A549 (cell line): ENCODE data around the gene DNAJB6. TPM values are rescaled to one million over a fixed set of nuclear protein-coding genes. Genes with fewer than 3 reads are reported as not detected.

Experiments used
- ATAC-seq, 2 experiments: fragments of 200-7000 bp in 1 of 2; fragments of >200 bp in 1 of 2; cut with Nextera tagmentation in 1 of 2; cut with Tn5 transposase in 1 of 2; 3 replicates each; pipeline versions ENCODE4 v1.8.0 to v1.9.1; 2018 to 2020; ENCODE audit warnings: mild to moderate bottlenecking in 1 of 2, moderate library complexity in 1 of 2
- CTCF ChIA-PET: fragments of 300-600 bp; sonication (Branson Sonifier 250); formaldehyde crosslinking; extraction: SDS; loops from one replicate; lab custom pipeline; 2021; ENCODE audit warnings: antibody characterized with exemption, inconsistent platforms; lab: Yijun Ruan, JAX
- POLR2A ChIA-PET: fragments of 350-600 bp; formaldehyde crosslinking; extraction: SDS; loops from one replicate; lab custom pipeline; 2021; ENCODE audit warnings: antibody characterized with exemption, inconsistent platforms; lab: Yijun Ruan, JAX
- DNase-seq, 2 experiments: peaks; one replicate each; pipeline versions ENCODE4 v3.0.0 to v3.0.0-alpha.2; 2011 to 2016; ENCODE audit warnings: low read depth in 1 of 2, low spot score in 1 of 2
- FAIRE-seq: peaks from 2 replicates; lab custom pipeline; 2011; peaks lifted over from hg19 to GRCh38; lab: Jason Lieb, UNC
- H3K27ac ChIP-seq, 2 experiments: fragments of >200 bp; sonication (Bioruptor Twin); formaldehyde crosslinking; 3 replicates each; pipeline ENCODE4 v1.5.1; 2016 to 2017
- H3K4me1 ChIP-seq: fragments of >200 bp; sonication (Bioruptor Twin); formaldehyde crosslinking; 3 replicates; pipeline ENCODE4 v1.6.1; 2016
- H3K4me2 ChIP-seq: fragments of >200 bp; sonication (Bioruptor Twin); formaldehyde crosslinking; 3 replicates; pipeline ENCODE4 v1.6.1; 2016
- H3K4me3 ChIP-seq: fragments of >200 bp; sonication (Bioruptor Twin); formaldehyde crosslinking; 3 replicates; pipeline ENCODE4 v1.5.1; 2016
- H3K9me3 ChIP-seq: fragments of >200 bp; sonication (Bioruptor Twin); formaldehyde crosslinking; 3 replicates; pipeline ENCODE4 v1.6.1; 2016
- BHLHE40 ChIP-seq: IDR thresholded peaks from 2 replicates; pipeline ENCODE4 v1.6.1; 2012; ENCODE audit warnings: low read depth, low read length, inconsistent platforms
- CEBPB ChIP-seq, 2 experiments: fragments of >200 bp in 1 of 2; sonication (Bioruptor Twin) in 1 of 2; formaldehyde crosslinking in 1 of 2; IDR thresholded peaks; 2 replicates each; pipeline ENCODE4 v1.6.1; 2012 to 2016
- FOSL2 ChIP-seq, 2 experiments: fragments of 450-650 bp in 1 of 2; fragments of >200 bp in 1 of 2; sonication (Bioruptor Twin) in 1 of 2; formaldehyde crosslinking; IDR thresholded peaks; 2 replicates each; pipeline versions ENCODE4 v1.5.0 to v1.6.1; 2016 to 2020; ENCODE audit warnings: mild to moderate bottlenecking in 1 of 2, moderate library complexity in 1 of 2
- FOXS1 ChIP-seq: fragments of 250-450 bp; sonication (Bioruptor Pico); IDR thresholded peaks from 2 replicates; pipeline ENCODE4 v1.5.0; 2020; ENCODE audit warnings: mild to moderate bottlenecking, moderate library complexity
- GATA3 ChIP-seq: IDR thresholded peaks from 2 replicates; pipeline ENCODE4 v1.6.1; 2012; ENCODE audit warnings: borderline replicate concordance
- HDAC2 ChIP-seq: fragments of 200-600 bp; sonication (generic); IDR thresholded peaks from 2 replicates; pipeline ENCODE4 v1.6.1; 2016
- HOXA7 ChIP-seq: fragments of 250-450 bp; sonication (Bioruptor Pico); IDR thresholded peaks from 2 replicates; pipeline ENCODE4 v1.5.0; 2020; ENCODE audit warnings: mild to moderate bottlenecking, moderate library complexity
- JUN ChIP-seq, 2 experiments: fragments of >200 bp; sonication (Bioruptor Twin); formaldehyde crosslinking; IDR thresholded peaks; 2 replicates in 1 of 2; 3 replicates in 1 of 2; pipeline ENCODE4 v1.6.1; 2016 to 2017
- JUNB ChIP-seq: fragments of >200 bp; sonication (Bioruptor Twin); formaldehyde crosslinking; IDR thresholded peaks from 2 replicates; pipeline ENCODE4 v1.6.1; 2016
- MAFK ChIP-seq: fragments of 450-650 bp; IDR thresholded peaks from 2 replicates; pipeline ENCODE4 v1.6.1; 2014; ENCODE audit not compliant: partially characterized antibody
- MAX ChIP-seq: IDR thresholded peaks from 2 replicates; pipeline ENCODE4 v1.6.1; 2012
- MAZ ChIP-seq: fragments of 150-350 bp; IDR thresholded peaks from 2 replicates; pipeline ENCODE4 v1.6.1; 2014; ENCODE audit warnings: antibody characterized with exemption, low read depth, low read length, borderline replicate concordance
- MYC ChIP-seq: IDR thresholded peaks from 2 replicates; pipeline ENCODE4 v1.6.1; 2012; ENCODE audit warnings: mild to moderate bottlenecking, inconsistent platforms, low read length, improper control_type of control experiment, borderline replicate concordance
- PHF8 ChIP-seq: fragments of 200-600 bp; sonication (generic); IDR thresholded peaks from 2 replicates; pipeline ENCODE4 v1.6.1; 2016; ENCODE audit warnings: low read depth, mild to moderate bottlenecking, antibody characterized with exemption, moderate library complexity, borderline replicate concordance
- RARB ChIP-seq: fragments of 250-450 bp; sonication (Bioruptor Pico); IDR thresholded peaks from 2 replicates; pipeline ENCODE4 v1.8.0; 2021; ENCODE audit warnings: mild to moderate bottlenecking, moderate library complexity
- REST ChIP-seq: fragments of 200-600 bp; sonication (generic); IDR thresholded peaks from 2 replicates; pipeline ENCODE4 v1.6.1; 2016; ENCODE audit warnings: antibody characterized with exemption, mild to moderate bottlenecking, moderate library complexity
- SMC3 ChIP-seq: fragments of >200 bp; sonication (Bioruptor Twin); formaldehyde crosslinking; IDR thresholded peaks from 3 replicates; pipeline ENCODE4 v1.6.1; 2018; ENCODE audit warnings: inconsistent platforms
- SREBF2 ChIP-seq: fragments of 450-650 bp; IDR thresholded peaks from 2 replicates; pipeline ENCODE4 v1.6.1; 2014; ENCODE audit warnings: mild to moderate bottlenecking, moderate library complexity
- TP53 ChIP-seq: fragments of 250-450 bp; sonication (Bioruptor Pico); IDR thresholded peaks from 2 replicates; pipeline ENCODE4 v1.5.0; 2021; ENCODE audit warnings: mild to moderate bottlenecking, moderate library complexity
- USF2 ChIP-seq: fragments of 450-650 bp; IDR thresholded peaks from 2 replicates; pipeline ENCODE4 v1.6.1; 2014; ENCODE audit warnings: antibody characterized with exemption
- ZNF302 ChIP-seq: fragments of 250-450 bp; sonication (Bioruptor Pico); IDR thresholded peaks from 2 replicates; pipeline ENCODE4 v1.9.0; 2021; ENCODE audit warnings: inconsistent platforms, mild to moderate bottlenecking, moderate library complexity
- WGBS: methylation state at CpG from one replicate; pipeline ENCODE4 v1.1.6; 2017; ENCODE audit errors: missing lambda C conversion rate; 5-methylcytosine and 5-hydroxymethylcytosine counted together
- polyA plus RNA-seq, 4 experiments: library from polyadenylated mRNA; depleted of rRNA in 3 of 4; stranded (reverse); fragments of >200 nt; fragmentation: RNase III in 1 of 4; extraction: RNeasy Plus Mini Kit Qiagen cat#74134 plus additional on column Dnase treatment in 1 of 4; gene quantifications; 2 replicates in 3 of 4; 3 replicates in 1 of 4; pipeline ENCODE4 v1.2.3, GENCODE V29; 2011 to 2017
- TF ChIP-seq, protein P1 (sequence below): fragments of >200 bp; sonication (Bioruptor Twin); formaldehyde crosslinking; IDR thresholded peaks from 2 replicates; pipeline ENCODE4 v1.6.1; 2016

DNAJB6 gene
- polyA plus RNA-seq, 2 of the 4 experiments (the other 2 are of a cell fraction) = 117 to 136 TPM

DNA sequence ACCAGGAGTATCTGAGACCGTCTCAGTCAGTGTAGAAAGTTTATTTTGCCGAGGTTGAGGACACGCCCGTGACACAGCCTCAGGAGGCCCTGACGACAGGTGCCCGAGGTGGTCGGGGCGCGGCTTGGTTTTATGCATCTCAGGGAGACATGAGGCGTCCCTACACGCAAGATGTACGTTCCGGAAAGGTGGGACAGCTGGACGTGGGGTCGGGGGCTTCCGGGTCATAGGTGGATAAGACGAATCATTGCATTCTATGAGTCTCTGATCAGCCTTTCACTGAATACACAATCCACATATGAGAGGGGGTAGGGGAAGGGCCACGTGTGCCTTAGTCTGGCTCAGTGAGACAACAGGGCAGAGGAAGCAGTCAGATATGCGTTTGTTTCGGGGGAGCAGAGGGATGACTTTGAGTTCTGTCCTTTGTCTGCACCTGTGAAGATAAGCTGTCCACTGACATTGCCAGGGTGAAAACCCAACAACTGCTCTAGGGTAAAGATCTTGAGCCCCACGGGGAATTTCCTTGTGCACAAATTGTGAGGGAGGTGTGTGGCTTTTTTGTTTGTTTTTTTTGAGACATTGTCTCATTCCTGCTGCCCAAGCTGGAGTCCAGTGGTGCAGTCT is 66.2 kb downstream of the DNAJB6 start:
- POLR2A ChIA-PET = no interaction called here
- Histone ChIP-seq H3K4me3 (no peak overlapping the region), H3K27ac (no peak overlapping the region), H3K4me2 (no peak overlapping the region), H3K4me1 (peaks cover 21% of the 10 kb centered on the region), H3K9me3 (no peaks in the 10 kb centered on the region)
- TF ChIP-seq BHLHE40 (no peak), SREBF2 (no peak), JUNB (no peak), JUN (IDR thresholded peaks at IDR 0.05) (no peak), ZNF302 (CRISPR knock-in tag) (no peak)
- CTCF ChIA-PET = no interaction called here
- no peak for ATAC-seq
- WGBS = 84% methylated on average over 21 of the region's 21 CpGs
- DNase-seq = no peak
- no peak for FAIRE-seq

- no peak for ATAC-seq
- 95% methylated on average over 12 of the region's 12 CpGs for WGBS
- Histone ChIP-seq H3K4me3 (no peak overlapping the region), H3K4me1 (peaks cover 16% of the 10 kb centered on the region), H3K27ac (no peak overlapping the region), H3K4me2 (no peak overlapping the region), H3K9me3 (no peaks in the 10 kb centered on the region)
- TF ChIP-seq ZNF302 (CRISPR knock-in tag) (no peak), FOXS1 (CRISPR knock-in tag) (no peak), PHF8 (no peak), SMC3 (no peak), MYC (no peak), REST (no peak), MAZ (no peak), TP53 (CRISPR knock-in tag) (no peak)
- no peak for FAIRE-seq
- no peak for DNase-seq
- POLR2A ChIA-PET = no interaction called here
- CTCF ChIA-PET = interaction anchor here (0.6 to 0.7 kb wide), 2 partner anchors 20 to 35 kb away, joined by 3 read pairs; no protein-coding TSS in a partner anchor
These were observed 67.0 kb downstream of the DNAJB6 start for GRCh38 chr7:157403646-157404401.

- no peak for FAIRE-seq
- WGBS = 36% methylated on average over 15 of the region's 15 CpGs
These were observed 68.2 kb downstream of the DNAJB6 start for GRCh38 chr7:157404845-157405481.

More at GRCh38 chr7:157404845-157405481, 68.2 kb downstream of the DNAJB6 start:
- Histone ChIP-seq H3K4me1 (peaks cover 16% of the 10 kb centered on the region), H3K27ac (peak overlapping the region; percentile 39 to 74; a peak in 4 of 6 replicates), H3K9me3 (no peaks in the 10 kb centered on the region), H3K4me2 (peak overlapping the region; percentile 18), H3K4me3 (no peak overlapping the region)
- ATAC-seq = peak; percentile 68 to 78
- DNase-seq = peak; percentile 71 to 77
- CTCF ChIA-PET = interaction anchor here (1.2 to 2.8 kb wide), 5 partner anchors 7 to 28 kb away, joined by 4 to 11 read pairs (median 4); no protein-coding TSS in a partner anchor
- POLR2A ChIA-PET = no interaction called here
- TF ChIP-seq CEBPB (IDR thresholded peaks at IDR 0.05) = peak; percentile 91 to 97
- TF ChIP-seq MAFK = no peak
- TF ChIP-seq USF2 = peak; percentile 68
- peak; percentile 26; the same call in 1 of the 2 replicates for TF ChIP-seq JUNB
- peak; percentile 95 for TF ChIP-seq GATA3
- peak; percentile 35; the same call in 1 of the 2 replicates for TF ChIP-seq BHLHE40
- TF ChIP-seq JUN (IDR thresholded peaks at IDR 0.05) = 0 out of 5 replicates have a peak, but pooled peaks of 1 of the 2 experiments have one; percentile 21
- TF ChIP-seq RARB (CRISPR knock-in tag) = no peak
- peak; percentile 91 for TF ChIP-seq MAX
- peak; percentile 78; the same call in 1 of the 2 replicates for TF ChIP-seq MYC
- TF ChIP-seq FOSL2 (IDR thresholded peaks at IDR 0.05) = peak; percentile 46; the same call in 1 of the 2 replicates
- peak; percentile 71 for TF ChIP-seq FOSL2 (CRISPR knock-in tag; IDR thresholded peaks at IDR 0.05)
- no peak for TF ChIP-seq HOXA7 (CRISPR knock-in tag)
- no peak for TF ChIP-seq HDAC2
- TF ChIP-seq, protein P1, sequence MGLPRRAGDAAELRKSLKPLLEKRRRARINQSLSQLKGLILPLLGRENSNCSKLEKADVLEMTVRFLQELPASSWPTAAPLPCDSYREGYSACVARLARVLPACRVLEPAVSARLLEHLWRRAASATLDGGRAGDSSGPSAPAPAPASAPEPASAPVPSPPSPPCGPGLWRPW = 0 out of 2 replicates have a peak, but pooled peaks have one; percentile 18
